GM23338 (cell line): ENCODE measurements around the gene ZDHHC5. TPM values are rescaled to one million over a fixed set of nuclear protein-coding genes. Genes with fewer than 3 reads are reported as not detected.

Experiments used
- ATAC-seq: fragments of 200-7000 bp; cut with Tn5 transposase; 3 replicates; pipeline ENCODE4 v1.9.1; 2020
- DNase-seq: peaks from one replicate; pipeline ENCODE4 v3.0.0-alpha.2; 2015; ENCODE audit warnings: low spot score
- H2AFZ ChIP-seq: fragments of 200-600 bp; sonication (generic); 2 replicates; pipeline ENCODE4 v1.8.0; 2016; ENCODE audit warnings: antibody characterized with exemption, mild to moderate bottlenecking, moderate library complexity
- H3F3A ChIP-seq: fragments of 200-600 bp; sonication (generic); replicated peaks from 2 replicates; pipeline ENCODE4 v1.8.0; 2017; ENCODE audit warnings: antibody characterized with exemption, mixed run types, low read depth
- H3K27ac ChIP-seq: fragments of 200-600 bp; sonication (generic); 2 replicates; pipeline ENCODE4 v1.6.1; 2016; ENCODE audit warnings: low read depth
- H3K27me3 ChIP-seq: fragments of 200-600 bp; sonication (generic); 2 replicates; pipeline ENCODE4 v1.8.0; 2016; ENCODE audit warnings: mild to moderate bottlenecking, mixed run types, moderate library complexity; ENCODE audit not compliant: insufficient read depth
- H3K36me3 ChIP-seq: fragments of 200-600 bp; sonication (generic); 2 replicates; pipeline ENCODE4 v1.8.0; 2016; ENCODE audit warnings: mild to moderate bottlenecking; ENCODE audit not compliant: insufficient read depth
- H3K4me1 ChIP-seq: fragments of 200-600 bp; sonication (generic); 2 replicates; pipeline ENCODE4 v1.8.0; 2016; ENCODE audit warnings: mild to moderate bottlenecking, moderate library complexity; ENCODE audit not compliant: insufficient read depth
- H3K4me2 ChIP-seq: fragments of 200-600 bp; sonication (generic); 2 replicates; pipeline ENCODE4 v1.7.1; 2017; ENCODE audit warnings: mixed run types
- H3K4me3 ChIP-seq: fragments of 200-600 bp; sonication (generic); 2 replicates; pipeline ENCODE4 v1.6.1; 2016; ENCODE audit warnings: mixed run types
- H3K79me2 ChIP-seq: fragments of 200-600 bp; sonication (generic); replicated peaks from 2 replicates; pipeline ENCODE4 v1.8.0; 2017; ENCODE audit warnings: mild to moderate bottlenecking; ENCODE audit not compliant: insufficient read depth
- H3K9me2 ChIP-seq: fragments of 200-600 bp; sonication (generic); 2 replicates; pipeline ENCODE4 v1.8.0; 2017; ENCODE audit not compliant: insufficient read depth
- H4K20me1 ChIP-seq: fragments of 200-600 bp; sonication (generic); replicated peaks from 2 replicates; pipeline ENCODE4 v1.8.0; 2017; ENCODE audit warnings: mild to moderate bottlenecking; ENCODE audit not compliant: insufficient read depth
- H3K27ac Mint-ChIP-seq: 2 replicates; pipeline ENCODE4 v1.8.0; 2020; ENCODE audit warnings: inconsistent platforms, mild to moderate bottlenecking, moderate library complexity, mixed read lengths
- H3K27me3 Mint-ChIP-seq: 3 replicates; pipeline ENCODE4 v1.8.0; 2022; ENCODE audit warnings: low read depth, mild to moderate bottlenecking, moderate library complexity, mixed read lengths, inconsistent platforms; ENCODE audit not compliant: insufficient read depth, poor library complexity
- H3K36me3 Mint-ChIP-seq: 3 replicates; pipeline ENCODE4 v1.8.0; 2021; ENCODE audit warnings: low read depth, mild to moderate bottlenecking, inconsistent platforms, moderate library complexity, mixed read lengths
- H3K4me1 Mint-ChIP-seq: 3 replicates; pipeline ENCODE4 v1.8.0; 2020; ENCODE audit warnings: mild to moderate bottlenecking, inconsistent platforms, mixed read lengths
- H3K4me3 Mint-ChIP-seq: 3 replicates; pipeline ENCODE4 v1.8.0; 2021; ENCODE audit warnings: moderate library complexity, mild to moderate bottlenecking, inconsistent platforms, mixed read lengths
- H3K9me3 Mint-ChIP-seq: 3 replicates; pipeline ENCODE4 v1.8.0; 2020; ENCODE audit warnings: moderate library complexity, mild to moderate bottlenecking, inconsistent platforms, mixed read lengths
- CREB1 ChIP-seq: fragments of 250-450 bp; sonication (Bioruptor Pico); IDR thresholded peaks from 2 replicates; pipeline ENCODE4 v1.5.0; 2020; ENCODE audit warnings: low read depth, mild to moderate bottlenecking, moderate library complexity
- CTCF ChIP-seq, 2 experiments: fragments of 200-600 bp in 1 of 2; sonication (generic) in 1 of 2; conservative IDR thresholded peaks; 2 replicates each; pipeline versions ENCODE4 v1.5.1 to v1.6.1; 2016 to 2017; ENCODE audit warnings: antibody characterized with exemption in 2 of 2, low read depth in 2 of 2, mild to moderate bottlenecking in 2 of 2, moderate library complexity in 1 of 2
- ETS1 ChIP-seq: IDR thresholded peaks from 2 replicates; pipeline ENCODE4 v1.6.1; 2016; ENCODE audit warnings: antibody characterized with exemption
- EZH2 ChIP-seq: fragments of 200-600 bp; sonication (generic); IDR thresholded peaks from one replicate; pipeline ENCODE4 v1.8.0; 2017; ENCODE audit warnings: antibody characterized with exemption, mild to moderate bottlenecking, low read depth; ENCODE audit not compliant: unreplicated experiment
- EZH2phosphoT487 ChIP-seq: fragments of 200-600 bp; sonication (generic); IDR thresholded peaks from one replicate; pipeline ENCODE4 v1.8.1; 2018; ENCODE audit warnings: antibody characterized with exemption; ENCODE audit not compliant: unreplicated experiment
- JUNB ChIP-seq: IDR thresholded peaks from one replicate; pipeline ENCODE4 v1.6.1; 2016; ENCODE audit warnings: antibody characterized with exemption; ENCODE audit not compliant: unreplicated experiment
- NANOG ChIP-seq: IDR thresholded peaks from 2 replicates; pipeline ENCODE4 v1.6.1; 2016; ENCODE audit warnings: antibody characterized with exemption, borderline replicate concordance
- POLR2AphosphoS5 ChIP-seq: IDR thresholded peaks from 2 replicates; pipeline ENCODE4 v1.6.1; 2016; ENCODE audit warnings: antibody characterized with exemption, low read depth
- STAT1 ChIP-seq: IDR thresholded peaks from one replicate; pipeline ENCODE4 v1.6.1; 2016; ENCODE audit warnings: antibody characterized with exemption; ENCODE audit not compliant: unreplicated experiment
- ZNF114 ChIP-seq: fragments of 250-450 bp; sonication (Bioruptor Pico); IDR thresholded peaks from 2 replicates; pipeline ENCODE4 v1.5.0; 2020; ENCODE audit warnings: mild to moderate bottlenecking, moderate library complexity
- ZNF331 ChIP-seq: fragments of 250-450 bp; sonication (Bioruptor Pico); IDR thresholded peaks from 2 replicates; pipeline ENCODE4 v1.5.0; 2020; ENCODE audit warnings: low read depth, mild to moderate bottlenecking, moderate library complexity
- ZNF462 ChIP-seq: fragments of 250-450 bp; sonication (Bioruptor Pico); IDR thresholded peaks from 2 replicates; pipeline ENCODE4 v1.5.0; 2020; ENCODE audit warnings: mild to moderate bottlenecking, moderate library complexity
- polyA plus RNA-seq: library from polyadenylated mRNA; unstranded; fragments of >200 nt; fragmentation: Nextera tagmentation; extraction: Ambion mirVana; gene quantifications from 2 replicates; pipeline ENCODE4 v1.2.1, GENCODE V29; 2016
- total RNA-seq: library from RNA; depleted of rRNA; stranded (reverse); fragments of >200 nt; shearing (Covaris generic); gene quantifications from 2 replicates; pipeline ENCODE4 v1.2.3, GENCODE V29; 2014
- TF ChIP-seq, protein P1 (sequence below): IDR thresholded peaks from one replicate; pipeline ENCODE4 v1.6.1; 2018; ENCODE audit warnings: antibody characterized with exemption; ENCODE audit not compliant: unreplicated experiment

The ZDHHC5 gene
- total and polyA plus RNA-seq, 2 experiments from 2014 or later, result 16.9 to 42.3 TPM

GRCh38 chr11:57634311-57634710 is 33.6 kb upstream of the ZDHHC5 start:
- peaks cover 32% of the 10 kb centered on the region for H3K9me2 ChIP-seq
- no peaks in the 10 kb centered on the region for H4K20me1 ChIP-seq
- H3K27ac ChIP-seq, result no peak overlapping the region
- H3F3A ChIP-seq, result peaks cover 20% of the 10 kb centered on the region
- DNase-seq, result no peak
- H3K9me3 Mint-ChIP-seq, result peaks cover 3% of the 10 kb centered on the region; the same call in 1 of the 3 replicates
- peaks cover 17% of the 10 kb centered on the region for H3K4me1 Mint-ChIP-seq
- H3K4me3 Mint-ChIP-seq, result no peak overlapping the region
- H3K4me3 ChIP-seq, result no peak overlapping the region
- H3K4me1 ChIP-seq, result peaks cover 12% of the 10 kb centered on the region
- H3K36me3 ChIP-seq, result no peaks in the 10 kb centered on the region
- ATAC-seq, result no peak
- H3K79me2 ChIP-seq, result peaks cover 14% of the 10 kb centered on the region
- TF ChIP-seq EZH2phosphoT487 (no peak), POLR2AphosphoS5 (no peak), ETS1 (no peak), ZNF114 (CRISPR knock-in tag) (no peak), ZNF462 (no peak), NANOG (no peak), STAT1 (no peak), ZNF331 (no peak), EZH2 (no peak), JUNB (no peak), CTCF (conservative IDR thresholded peaks at IDR 0.05; ENCODE audit: low read depth in 2 of 2) (no peak), CREB1 (CRISPR knock-in tag) (no peak)
- TF ChIP-seq, protein P1, sequence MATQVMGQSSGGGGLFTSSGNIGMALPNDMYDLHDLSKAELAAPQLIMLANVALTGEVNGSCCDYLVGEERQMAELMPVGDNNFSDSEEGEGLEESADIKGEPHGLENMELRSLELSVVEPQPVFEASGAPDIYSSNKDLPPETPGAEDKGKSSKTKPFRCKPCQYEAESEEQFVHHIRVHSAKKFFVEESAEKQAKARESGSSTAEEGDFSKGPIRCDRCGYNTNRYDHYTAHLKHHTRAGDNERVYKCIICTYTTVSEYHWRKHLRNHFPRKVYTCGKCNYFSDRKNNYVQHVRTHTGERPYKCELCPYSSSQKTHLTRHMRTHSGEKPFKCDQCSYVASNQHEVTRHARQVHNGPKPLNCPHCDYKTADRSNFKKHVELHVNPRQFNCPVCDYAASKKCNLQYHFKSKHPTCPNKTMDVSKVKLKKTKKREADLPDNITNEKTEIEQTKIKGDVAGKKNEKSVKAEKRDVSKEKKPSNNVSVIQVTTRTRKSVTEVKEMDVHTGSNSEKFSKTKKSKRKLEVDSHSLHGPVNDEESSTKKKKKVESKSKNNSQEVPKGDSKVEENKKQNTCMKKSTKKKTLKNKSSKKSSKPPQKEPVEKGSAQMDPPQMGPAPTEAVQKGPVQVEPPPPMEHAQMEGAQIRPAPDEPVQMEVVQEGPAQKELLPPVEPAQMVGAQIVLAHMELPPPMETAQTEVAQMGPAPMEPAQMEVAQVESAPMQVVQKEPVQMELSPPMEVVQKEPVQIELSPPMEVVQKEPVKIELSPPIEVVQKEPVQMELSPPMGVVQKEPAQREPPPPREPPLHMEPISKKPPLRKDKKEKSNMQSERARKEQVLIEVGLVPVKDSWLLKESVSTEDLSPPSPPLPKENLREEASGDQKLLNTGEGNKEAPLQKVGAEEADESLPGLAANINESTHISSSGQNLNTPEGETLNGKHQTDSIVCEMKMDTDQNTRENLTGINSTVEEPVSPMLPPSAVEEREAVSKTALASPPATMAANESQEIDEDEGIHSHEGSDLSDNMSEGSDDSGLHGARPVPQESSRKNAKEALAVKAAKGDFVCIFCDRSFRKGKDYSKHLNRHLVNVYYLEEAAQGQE, result no peak
- H3K27me3 ChIP-seq, result no peaks in the 10 kb centered on the region
- H3K27me3 Mint-ChIP-seq, result peaks cover 19% of the 10 kb centered on the region
- peaks cover 12% of the 10 kb centered on the region for H3K36me3 Mint-ChIP-seq
- H3K4me2 ChIP-seq, result no peak overlapping the region
- H2AFZ ChIP-seq, result no peak overlapping the region
- H3K27ac Mint-ChIP-seq, result no peak overlapping the region
